HepG2 (cell line): ENCODE data around the gene PLD1. TPM values are rescaled to one million over a fixed set of nuclear protein-coding genes. Genes with fewer than 3 reads are reported as not detected.

Experiments used
- ATAC-seq: fragments of 200-7000 bp; cut with Tn5 transposase; 3 replicates; pipeline ENCODE4 v1.9.1; 2020; ENCODE audit warnings: mild to moderate bottlenecking, moderate library complexity
- BruUV-seq: library from RNA; stranded (reverse); fragments of 400-500 nt; replicated peaks from 2 replicates; lab custom pipeline; 2021; lab: Mats Ljungman, UMichigan
- CTCF ChIA-PET: fragments of 300-600 bp; formaldehyde crosslinking; extraction: SDS; loops from one replicate; lab custom pipeline; 2021; ENCODE audit warnings: low total read pairs, inconsistent platforms, low intra/inter-chr PET ratio; lab: Yijun Ruan, JAX
- POLR2A ChIA-PET: fragments of 350-600 bp; sonication (Branson Sonifier 250); formaldehyde crosslinking; loops from one replicate; lab custom pipeline; 2020; ENCODE audit warnings: antibody characterized with exemption, inconsistent platforms; lab: Yijun Ruan, JAX
- DNase-seq: peaks from one replicate; pipeline ENCODE4 v3.0.0-alpha.2; 2015; ENCODE audit warnings: low spot score
- FAIRE-seq: peaks from 3 replicates; lab custom pipeline; 2011; peaks lifted over from hg19 to GRCh38; lab: Jason Lieb, UNC
- H2AFZ ChIP-seq: one replicate; pipeline ENCODE4 v1.6.1; 2011; ENCODE audit warnings: low read length, inconsistent platforms
- H3K27ac ChIP-seq: fragments of 300-600 bp; 3 replicates; pipeline ENCODE4 v1.8.0; 2011; ENCODE audit warnings: mixed run types, mild to moderate bottlenecking, mixed read lengths, low read length, inconsistent platforms; ENCODE audit not compliant: insufficient read depth; ENCODE audit errors: extremely low read length
- H3K27me3 ChIP-seq, 2 experiments: fragments of 200-600 bp in 1 of 2; 2 replicates in 1 of 2; 3 replicates in 1 of 2; pipeline versions ENCODE4 v1.6.0 to v1.8.0; 2011; ENCODE audit warnings: low read length in 2 of 2, mild to moderate bottlenecking in 2 of 2, moderate library complexity in 2 of 2, inconsistent platforms in 1 of 2; ENCODE audit not compliant: insufficient read depth in 2 of 2, control insufficient read depth in 1 of 2
- H3K36me3 ChIP-seq, 2 experiments: fragments of 200-600 bp in 1 of 2; replicated peaks in 1 of 2; 2 replicates in 1 of 2; 3 replicates in 1 of 2; pipeline versions ENCODE4 v1.5.1 to v1.8.0; 2011; ENCODE audit warnings: low read length in 2 of 2, inconsistent platforms in 1 of 2; ENCODE audit not compliant: insufficient read depth in 2 of 2, control insufficient read depth in 1 of 2
- H3K4me1 ChIP-seq: 2 replicates; pipeline ENCODE4 v1.5.1; 2012; ENCODE audit warnings: low read length, inconsistent platforms; ENCODE audit not compliant: insufficient read depth
- H3K4me2 ChIP-seq: 2 replicates; pipeline ENCODE4 v1.6.0; 2011; ENCODE audit warnings: low read depth, low read length, inconsistent platforms
- H3K4me3 ChIP-seq, 3 experiments: fragments of 200-600 bp in 1 of 3; sonication (generic), shearing (Covaris generic) in 1 of 3; replicated peaks in 1 of 3; 2 replicates each; pipeline ENCODE4 v1.5.1; 2011 to 2016; ENCODE audit warnings: low read length in 3 of 3, inconsistent platforms in 2 of 3, low read depth in 2 of 3, mild to moderate bottlenecking in 2 of 3, control low read depth in 1 of 3, mixed read lengths in 1 of 3; ENCODE audit not compliant: insufficient read depth in 1 of 3
- H3K79me2 ChIP-seq: one replicate; pipeline ENCODE4 v1.6.1; 2011; ENCODE audit warnings: low read length, inconsistent platforms; ENCODE audit not compliant: insufficient read depth
- H3K9ac ChIP-seq: 2 replicates; pipeline ENCODE4 v1.6.0; 2011; ENCODE audit warnings: mild to moderate bottlenecking, low read depth, low read length, inconsistent platforms; ENCODE audit not compliant: insufficient read depth
- H3K9me3 ChIP-seq: 2 replicates; pipeline ENCODE4 v1.5.1; 2012; ENCODE audit warnings: mild to moderate bottlenecking, low read length
- H4K20me1 ChIP-seq: 2 replicates; pipeline ENCODE4 v1.6.0; 2011; ENCODE audit warnings: inconsistent platforms, mild to moderate bottlenecking, low read length, moderate library complexity; ENCODE audit not compliant: insufficient read depth
- E2F2 ChIP-seq: sonication (generic); formaldehyde crosslinking; IDR thresholded peaks from 2 replicates; pipeline ENCODE4 v1.4.0; 2020; ENCODE audit warnings: missing genetic modification reagents, borderline replicate concordance
- E2F5 ChIP-seq: sonication (generic); formaldehyde crosslinking; conservative IDR thresholded peaks from 2 replicates; pipeline ENCODE4 v1.4.0; 2020; ENCODE audit warnings: missing genetic modification reagents
- KDM3A ChIP-seq: IDR thresholded peaks from 2 replicates; pipeline ENCODE4 v1.6.1; 2018; ENCODE audit warnings: low read depth, missing compliant biosample characterization
- NCOA5 ChIP-seq: sonication (generic); formaldehyde crosslinking; IDR thresholded peaks from 2 replicates; pipeline ENCODE4 v1.4.0; 2020; ENCODE audit warnings: missing genetic modification reagents
- NCOR1 ChIP-seq: fragments of 200-600 bp; sonication (generic); IDR thresholded peaks from 2 replicates; pipeline ENCODE4 v1.7.0; 2017; ENCODE audit warnings: antibody characterized with exemption, low read length, borderline replicate concordance
- NFIC ChIP-seq: IDR thresholded peaks from 2 replicates; pipeline ENCODE4 v1.6.1; 2012; ENCODE audit warnings: mild to moderate bottlenecking, low read length, inconsistent platforms
- POLR2A ChIP-seq, 2 experiments: IDR thresholded peaks; 2 replicates each; pipeline ENCODE4 v1.6.1; 2011; ENCODE audit warnings: low read depth in 2 of 2, low read length in 2 of 2, mild to moderate bottlenecking in 1 of 2, moderate library complexity in 1 of 2; ENCODE audit not compliant: insufficient read depth in 1 of 2
- PPARG ChIP-seq: conservative IDR thresholded peaks from 2 replicates; pipeline ENCODE4 v1.6.1; 2016; ENCODE audit warnings: missing biosample characterization, missing genetic modification reagents
- RARG ChIP-seq: sonication (generic); formaldehyde crosslinking; IDR thresholded peaks from 2 replicates; pipeline ENCODE4 v1.4.0; 2020; ENCODE audit warnings: low read depth, mild to moderate bottlenecking, missing genetic modification reagents
- REL ChIP-seq: sonication (generic); formaldehyde crosslinking; conservative IDR thresholded peaks from 2 replicates; pipeline ENCODE4 v1.8.0; 2022; ENCODE audit warnings: mild to moderate bottlenecking, missing genetic modification reagents, moderate library complexity
- RERE ChIP-seq: IDR thresholded peaks from 2 replicates; pipeline ENCODE4 v1.6.1; 2016; ENCODE audit warnings: low read depth, missing genetic modification reagents, missing compliant biosample characterization
- SNAPC2 ChIP-seq: sonication (generic); formaldehyde crosslinking; IDR thresholded peaks from 2 replicates; pipeline ENCODE4 v1.8.1; 2022; ENCODE audit warnings: mild to moderate bottlenecking, missing genetic modification reagents
- TCF7L2 ChIP-seq: IDR thresholded peaks from 2 replicates; pipeline ENCODE4 v1.6.1; 2011; ENCODE audit warnings: mild to moderate bottlenecking, low read depth, low read length, moderate library complexity
- TP53 ChIP-seq: sonication (generic); formaldehyde crosslinking; conservative IDR thresholded peaks from 2 replicates; pipeline ENCODE4 v1.4.0; 2020; ENCODE audit warnings: missing genetic modification reagents
- ZBTB20 ChIP-seq: sonication (generic); formaldehyde crosslinking; IDR thresholded peaks from 2 replicates; pipeline ENCODE4 v1.8.1; 2023; ENCODE audit warnings: missing genetic modification reagents, low read depth, mild to moderate bottlenecking, borderline replicate concordance
- ZNF414 ChIP-seq: sonication (generic); formaldehyde crosslinking; IDR thresholded peaks from 2 replicates; pipeline ENCODE4 v1.5.0; 2020; ENCODE audit warnings: missing genetic modification reagents
- ZNF768 ChIP-seq: sonication (generic); formaldehyde crosslinking; IDR thresholded peaks from 2 replicates; pipeline ENCODE4 v1.4.0; 2020; ENCODE audit warnings: missing genetic modification reagents
- WGBS: methylation state at CpG from one replicate; pipeline ENCODE4 v1.1.6; 2017; ENCODE audit warnings: low lambda C conversion rate; 5-methylcytosine and 5-hydroxymethylcytosine counted together
- in situ Hi-C: cut with HindIII; loops from 2 replicates; pipeline ENCODE4 v1.10.0; 2017; ENCODE audit warnings: low pct_unique_long_range_greater_than_20kb; ENCODE audit not compliant: extremely low pct_ligation_motif_present
- intact Hi-C: fragments of 100-400 bp; cut with micrococcal nuclease; formaldehyde crosslinking; loops from one replicate; pipeline ENCODE4 v1.10.0; 2022; ENCODE audit not compliant: unreplicated experiment
- polyA plus RNA-seq, 8 experiments: library from polyadenylated mRNA; depleted of rRNA in 3 of 8; stranded (reverse) in 7 of 8; unstranded in 1 of 8; fragments of >200 nt; fragmentation: Illumina TruSeq in 4 of 8; extraction: Trizol in 4 of 8; gene quantifications; 2 replicates each; pipeline versions ENCODE4 v1.2.1 to v1.2.3, GENCODE V29; 2011 to 2016; ENCODE audit warnings: low read depth in 4 of 8, missing spikeins in 1 of 8, mixed read lengths in 1 of 8; ENCODE audit not compliant: insufficient read depth in 1 of 8
- total RNA-seq, 5 experiments: library from RNA; depleted of rRNA; stranded (reverse); fragments of >200 nt; fragmentation: Illumina TruSeq; extraction: Trizol; gene quantifications; 2 replicates each; pipeline ENCODE4 v1.2.3, GENCODE V29; 2016; ENCODE audit warnings: low read depth in 1 of 5

The PLD1 gene
- total and polyA plus RNA-seq, 2 of the 13 experiments (the other 11 are each of a cell fraction or from before 2014, with no cell fraction given) = 27.1 to 59.4 TPM

GRCh38 chr3:171748064-171748924 lies 62.0 kb downstream of the PLD1 start:
- no peak overlapping the region for H3K9ac ChIP-seq
- DNase-seq (no peak), ATAC-seq (no peak), FAIRE-seq (no peak)
- H3K27me3 ChIP-seq = no peaks in the 10 kb centered on the region
- WGBS = 93% methylated on average over 7 of the region's 7 CpGs
- CTCF ChIA-PET = no interaction called here
- BruUV-seq = no TSS peak
- POLR2A ChIA-PET = no interaction called here
- H3K4me1 ChIP-seq = peaks cover 18% of the 10 kb centered on the region; the same call in 1 of the 2 replicates
- intact Hi-C loops (no loop called here), in situ Hi-C loops (no loop called here)
- no peak overlapping the region for H2AFZ ChIP-seq
- peaks cover 70% of the 10 kb centered on the region for H4K20me1 ChIP-seq
- H3K79me2 ChIP-seq = peaks cover 94% of the 10 kb centered on the region
- peaks cover 6 to 21% of the 10 kb centered on the region in 2 experiments; a peak in 4 of 5 replicates for H3K36me3 ChIP-seq
- no peak overlapping the region for H3K4me3 ChIP-seq
- H3K27ac ChIP-seq = no peak overlapping the region
- no peak overlapping the region for H3K4me2 ChIP-seq
- H3K9me3 ChIP-seq = no peaks in the 10 kb centered on the region
- TF ChIP-seq PPARG (CRISPR knock-in tag) (no peak), NFIC (no peak), RARG (CRISPR knock-in tag) (no peak), NCOA5 (CRISPR knock-in tag) (no peak), REL (CRISPR knock-in tag) (no peak), ZBTB20 (no peak), POLR2A (IDR thresholded peaks at IDR 0.05; ENCODE audit: insufficient read depth in 1 of 2, low read depth in 2 of 2, low read length in 2 of 2) (no peak), NCOR1 (no peak), SNAPC2 (no peak), TP53 (no peak), RERE (CRISPR knock-in tag) (no peak), KDM3A (CRISPR knock-in tag) (no peak), ZNF768 (no peak), E2F5 (CRISPR knock-in tag) (no peak), ZNF414 (no peak), E2F2 (CRISPR knock-in tag) (no peak), TCF7L2 (no peak)
